H9 (cell line): ENCODE results near the gene AMPH. TPM values are rescaled to one million over a fixed set of nuclear protein-coding genes. Genes with fewer than 3 reads are reported as not detected.

Experiments used
- DNase-seq: peaks from one replicate; pipeline ENCODE4 v3.0.0-alpha.2; 2017
- H2AFZ ChIP-seq: one replicate; pipeline ENCODE4 v1.6.1; 2013; ENCODE audit warnings: mild to moderate bottlenecking, low read length, control low read depth, moderate library complexity
- H2AK5ac ChIP-seq: 2 replicates; pipeline ENCODE4 v1.6.1; 2013; ENCODE audit warnings: low read length, control low read depth, mixed read lengths; ENCODE audit not compliant: insufficient read length
- H2BK120ac ChIP-seq: one replicate; pipeline ENCODE4 v1.6.1; 2013; ENCODE audit warnings: low read depth, mild to moderate bottlenecking, low read length, control low read depth, inconsistent platforms; ENCODE audit not compliant: poor library complexity, severe bottlenecking
- H2BK12ac ChIP-seq: 2 replicates; pipeline ENCODE4 v1.6.1; 2013; ENCODE audit warnings: low read length, control low read depth, mixed read lengths, low read depth; ENCODE audit not compliant: insufficient read length
- H2BK15ac ChIP-seq: 2 replicates; pipeline ENCODE4 v1.6.1; 2013; ENCODE audit warnings: low read depth, low read length, control low read depth
- H2BK20ac ChIP-seq: one replicate; pipeline ENCODE4 v1.6.1; 2013; ENCODE audit warnings: low read depth, mild to moderate bottlenecking, low read length, control low read depth, inconsistent platforms; ENCODE audit not compliant: poor library complexity, severe bottlenecking
- H2BK5ac ChIP-seq: 2 replicates; pipeline ENCODE4 v1.6.1; 2013; ENCODE audit warnings: low read length, control low read depth, mixed read lengths; ENCODE audit not compliant: insufficient read length
- H3K14ac ChIP-seq: 2 replicates; pipeline ENCODE4 v1.6.1; 2013; ENCODE audit warnings: low read length, control low read depth; ENCODE audit not compliant: insufficient read depth
- H3K18ac ChIP-seq: 2 replicates; pipeline ENCODE4 v1.6.1; 2013; ENCODE audit warnings: low read depth, mild to moderate bottlenecking, mixed read lengths, low read length, control low read depth; ENCODE audit not compliant: insufficient read length
- H3K23ac ChIP-seq: 2 replicates; pipeline ENCODE4 v1.6.1; 2013; ENCODE audit warnings: low read length, control low read depth, mixed read lengths, low read depth; ENCODE audit not compliant: insufficient read length
- H3K23me2 ChIP-seq: 2 replicates; pipeline ENCODE4 v1.6.1; 2013; ENCODE audit warnings: low read depth, mild to moderate bottlenecking, mixed read lengths, low read length, control low read depth; ENCODE audit not compliant: insufficient read length, poor library complexity, severe bottlenecking
- H3K27ac ChIP-seq: 2 replicates; pipeline ENCODE4 v1.5.1; 2013; ENCODE audit warnings: low read length, control low read depth, mixed read lengths, low read depth; ENCODE audit not compliant: insufficient read length
- H3K27me3 ChIP-seq: 2 replicates; pipeline ENCODE4 v1.6.1; 2013; ENCODE audit warnings: low read length, control low read depth, inconsistent platforms; ENCODE audit not compliant: insufficient read depth
- H3K4ac ChIP-seq: 2 replicates; pipeline ENCODE4 v1.6.1; 2013; ENCODE audit warnings: low read depth, mild to moderate bottlenecking, control low read depth, inconsistent platforms, low read length, moderate library complexity
- H3K4me1 ChIP-seq: 2 replicates; pipeline ENCODE4 v1.6.1; 2013; ENCODE audit warnings: low read length, control low read depth, inconsistent platforms; ENCODE audit not compliant: insufficient read depth
- H3K4me2 ChIP-seq: 2 replicates; pipeline ENCODE4 v1.6.1; 2013; ENCODE audit warnings: low read length, control low read depth, mixed read lengths; ENCODE audit not compliant: insufficient read length, insufficient read depth
- H3K56ac ChIP-seq: 2 replicates; pipeline ENCODE4 v1.6.1; 2013; ENCODE audit warnings: low read depth, mild to moderate bottlenecking, mixed read lengths, low read length, control low read depth; ENCODE audit not compliant: insufficient read length
- H3K79me1 ChIP-seq: 2 replicates; pipeline ENCODE4 v1.6.1; 2013; ENCODE audit warnings: low read depth, mild to moderate bottlenecking, moderate library complexity, low read length, control low read depth, inconsistent platforms; ENCODE audit not compliant: insufficient read depth, poor library complexity, severe bottlenecking
- H3K79me2 ChIP-seq: 2 replicates; pipeline ENCODE4 v1.6.1; 2013; ENCODE audit warnings: low read length, control low read depth, inconsistent platforms; ENCODE audit not compliant: insufficient read depth
- H3K9ac ChIP-seq: 2 replicates; pipeline ENCODE4 v1.6.1; 2013; ENCODE audit warnings: low read length, control low read depth, mixed read lengths; ENCODE audit not compliant: insufficient read length; ENCODE audit errors: extremely low read depth
- H3K9me3 ChIP-seq: one replicate; pipeline ENCODE4 v1.6.1; 2013; ENCODE audit warnings: low read depth, low read length, inconsistent platforms; ENCODE audit not compliant: control insufficient read depth
- H3T11ph ChIP-seq: one replicate; pipeline ENCODE4 v1.6.1; 2013; ENCODE audit warnings: mild to moderate bottlenecking, low read length, control low read depth, inconsistent platforms
- H4K20me1 ChIP-seq: one replicate; pipeline ENCODE4 v1.6.1; 2013; ENCODE audit not compliant: control insufficient read depth, insufficient read length, insufficient read depth
- H4K5ac ChIP-seq: 2 replicates; pipeline ENCODE4 v1.6.1; 2013; ENCODE audit warnings: low read depth, mild to moderate bottlenecking, mixed read lengths, low read length, control low read depth; ENCODE audit not compliant: insufficient read length
- H4K8ac ChIP-seq: replicated peaks from 2 replicates; pipeline ENCODE4 v1.6.1; 2013; ENCODE audit warnings: low read length, control low read depth, mixed read lengths, low read depth; ENCODE audit not compliant: insufficient read length
- H4K91ac ChIP-seq: 2 replicates; pipeline ENCODE4 v1.6.1; 2013; ENCODE audit warnings: low read depth, mild to moderate bottlenecking, moderate library complexity, mixed read lengths, low read length, control low read depth; ENCODE audit not compliant: insufficient read length
- H3K27ac Mint-ChIP-seq, 3 experiments: 2 replicates in 2 of 3; 3 replicates in 1 of 3; pipeline ENCODE4 v1.8.0; 2020 to 2021; ENCODE audit warnings: mixed read lengths in 3 of 3, mild to moderate bottlenecking in 1 of 3, moderate library complexity in 1 of 3
- H3K27me3 Mint-ChIP-seq: 2 replicates; pipeline ENCODE4 v1.8.0; 2021; ENCODE audit warnings: low read depth, mild to moderate bottlenecking, moderate library complexity, mixed read lengths
- H3K36me3 Mint-ChIP-seq, 3 experiments: 2 replicates in 2 of 3; 3 replicates in 1 of 3; pipeline ENCODE4 v1.8.0; 2020 to 2021; ENCODE audit warnings: low read depth in 3 of 3, mixed read lengths in 3 of 3; ENCODE audit not compliant: insufficient read depth in 1 of 3
- H3K4me1 Mint-ChIP-seq, 2 experiments: 2 replicates each; pipeline ENCODE4 v1.8.0; 2020; ENCODE audit warnings: mixed read lengths in 2 of 2
- H3K4me3 Mint-ChIP-seq, 2 experiments: 2 replicates in 1 of 2; 3 replicates in 1 of 2; pipeline ENCODE4 v1.8.0; 2020 to 2021; ENCODE audit warnings: mild to moderate bottlenecking in 2 of 2, mixed read lengths in 2 of 2, moderate library complexity in 1 of 2
- H3K9me3 Mint-ChIP-seq, 2 experiments: 2 replicates in 1 of 2; 3 replicates in 1 of 2; pipeline ENCODE4 v1.8.0; 2020; ENCODE audit warnings: mild to moderate bottlenecking in 2 of 2, mixed read lengths in 2 of 2, moderate library complexity in 1 of 2
- WGBS: extraction: QIAGEN DNeasy Blood & Tissue Kit; methylation state at CpG from one replicate; pipeline ENCODE4 v1.1.7; 2013; ENCODE audit warnings: missing lambda C conversion rate, low lambda C conversion rate, mixed read lengths; ENCODE audit not compliant: insufficient read length; ENCODE audit errors: extremely low coverage; 5-methylcytosine and 5-hydroxymethylcytosine counted together
- total RNA-seq: library from RNA; stranded (reverse); gene quantifications from 2 replicates; pipeline ENCODE4 v1.2.1, GENCODE V29; 2021
- TF ChIP-seq, protein P1 (sequence below): fragments of 200-600 bp; sonication (generic); conservative IDR thresholded peaks from 3 replicates; pipeline ENCODE4 v1.8.0; 2021; ENCODE audit warnings: antibody characterized with exemption, mild to moderate bottlenecking

Gene AMPH
- total RNA-seq, 1 experiment from 2014 or later = 4.8 TPM

DNA sequence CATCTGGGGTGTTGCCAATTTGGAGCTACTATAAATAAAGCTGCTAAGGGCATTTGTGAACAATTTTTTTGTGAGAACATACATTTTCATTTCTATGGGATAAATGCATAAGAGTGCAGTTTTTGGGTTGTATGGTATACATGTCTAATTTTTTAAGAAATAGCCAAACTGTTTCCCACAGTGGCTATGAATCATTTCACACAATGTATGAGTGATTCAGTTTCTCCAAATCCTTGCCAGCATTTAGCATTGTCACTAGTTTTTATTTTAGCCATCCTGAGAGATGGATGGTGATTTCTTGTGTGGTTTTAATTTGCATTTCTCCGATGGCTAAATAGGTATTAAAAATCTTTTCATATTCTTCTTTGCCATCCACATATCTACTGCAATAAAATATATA lies 105.3 kb downstream of the AMPH start:
- H3K18ac ChIP-seq = no peak overlapping the region
- no peak for DNase-seq
- H2BK5ac ChIP-seq = no peak overlapping the region
- no peaks in the 10 kb centered on the region for H3K27me3 Mint-ChIP-seq
- H3K4ac ChIP-seq = no peak overlapping the region
- no peak overlapping the region for H2BK20ac ChIP-seq
- no peak overlapping the region for H3K27ac ChIP-seq
- no peaks in the 10 kb centered on the region for H3K27me3 ChIP-seq
- no peak overlapping the region for H3K27ac Mint-ChIP-seq
- no peak overlapping the region for H3K9ac ChIP-seq
- no peaks in the 10 kb centered on the region for H4K20me1 ChIP-seq
- no peak overlapping the region for H2AFZ ChIP-seq
- no peak overlapping the region for H4K5ac ChIP-seq
- H3K14ac ChIP-seq = no peak overlapping the region
- no peak overlapping the region for H2BK12ac ChIP-seq
- WGBS = no CpG with 5 or more reads among the region's 1 CpG
- no peaks in the 10 kb centered on the region for H3K9me3 Mint-ChIP-seq
- TF ChIP-seq, protein P1, sequence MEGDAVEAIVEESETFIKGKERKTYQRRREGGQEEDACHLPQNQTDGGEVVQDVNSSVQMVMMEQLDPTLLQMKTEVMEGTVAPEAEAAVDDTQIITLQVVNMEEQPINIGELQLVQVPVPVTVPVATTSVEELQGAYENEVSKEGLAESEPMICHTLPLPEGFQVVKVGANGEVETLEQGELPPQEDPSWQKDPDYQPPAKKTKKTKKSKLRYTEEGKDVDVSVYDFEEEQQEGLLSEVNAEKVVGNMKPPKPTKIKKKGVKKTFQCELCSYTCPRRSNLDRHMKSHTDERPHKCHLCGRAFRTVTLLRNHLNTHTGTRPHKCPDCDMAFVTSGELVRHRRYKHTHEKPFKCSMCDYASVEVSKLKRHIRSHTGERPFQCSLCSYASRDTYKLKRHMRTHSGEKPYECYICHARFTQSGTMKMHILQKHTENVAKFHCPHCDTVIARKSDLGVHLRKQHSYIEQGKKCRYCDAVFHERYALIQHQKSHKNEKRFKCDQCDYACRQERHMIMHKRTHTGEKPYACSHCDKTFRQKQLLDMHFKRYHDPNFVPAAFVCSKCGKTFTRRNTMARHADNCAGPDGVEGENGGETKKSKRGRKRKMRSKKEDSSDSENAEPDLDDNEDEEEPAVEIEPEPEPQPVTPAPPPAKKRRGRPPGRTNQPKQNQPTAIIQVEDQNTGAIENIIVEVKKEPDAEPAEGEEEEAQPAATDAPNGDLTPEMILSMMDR = no peak
- no peak overlapping the region for H3T11ph ChIP-seq
- H3K4me1 Mint-ChIP-seq = peaks cover 2% of the 10 kb centered on the region in 2 experiments
- H3K9me3 ChIP-seq = no peaks in the 10 kb centered on the region
- H2AK5ac ChIP-seq = no peak overlapping the region
- H3K56ac ChIP-seq = no peak overlapping the region
- H3K79me2 ChIP-seq = no peaks in the 10 kb centered on the region
- no peaks in the 10 kb centered on the region; the same call in 1 of the 2 replicates for H3K4me1 ChIP-seq
- no peaks in the 10 kb centered on the region for H3K23me2 ChIP-seq
- no peak overlapping the region for H3K23ac ChIP-seq
- H3K4me2 ChIP-seq = no peak overlapping the region
- no peaks in the 10 kb centered on the region for H3K36me3 Mint-ChIP-seq
- no peak overlapping the region for H4K91ac ChIP-seq
- no peaks in the 10 kb centered on the region for H3K79me1 ChIP-seq
- H2BK15ac ChIP-seq = no peak overlapping the region
- H3K4me3 Mint-ChIP-seq = no peak overlapping the region
- no peak overlapping the region for H2BK120ac ChIP-seq
- no peak overlapping the region for H4K8ac ChIP-seq
